Limb (tissue), 2 donors: ENCODE data around the gene KRTAP5-2.

Source experiments
- DNase-seq, 2 donors: peaks; one replicate each; pipeline ENCODE4 v3.0.0-alpha.2; 2016; ENCODE audit errors: extremely low spot score in 2 of 2

The KRTAP5-2 gene

GRCh38 chr11:1556278-1556902, 41.7 kb downstream of the KRTAP5-2 start:
- DNase-seq, result no peak

GRCh38 chr11:1555713-1556153, 42.4 kb downstream of the KRTAP5-2 start:
- DNase-seq, result no peak

GRCh38 chr11:1554981-1555712, 42.9 kb downstream of the KRTAP5-2 start:
- DNase-seq, result no peak

GRCh38 chr11:1553808-1554594, 44.1 kb downstream of the KRTAP5-2 start:
- no peak for DNase-seq

GRCh38 chr11:1549338-1550330, 48.5 kb downstream of the KRTAP5-2 start:
- DNase-seq, result no peak

GRCh38 chr11:1548221-1549070, 49.6 kb downstream of the KRTAP5-2 start:
- peak; percentile 21 to 59 for DNase-seq

- DNase-seq, result no peak
Measured at GRCh38 chr11:1547467-1548098, 50.5 kb downstream of the KRTAP5-2 start.
